Measurements from ENCODE around the gene MARCHF5.
"Not testable (repeated sequence)": the region's sequence is repeated elsewhere in the genome, so short reads cannot be mapped to it uniquely, and the experiment has no call there.

MARCHF5 gene

DNA sequence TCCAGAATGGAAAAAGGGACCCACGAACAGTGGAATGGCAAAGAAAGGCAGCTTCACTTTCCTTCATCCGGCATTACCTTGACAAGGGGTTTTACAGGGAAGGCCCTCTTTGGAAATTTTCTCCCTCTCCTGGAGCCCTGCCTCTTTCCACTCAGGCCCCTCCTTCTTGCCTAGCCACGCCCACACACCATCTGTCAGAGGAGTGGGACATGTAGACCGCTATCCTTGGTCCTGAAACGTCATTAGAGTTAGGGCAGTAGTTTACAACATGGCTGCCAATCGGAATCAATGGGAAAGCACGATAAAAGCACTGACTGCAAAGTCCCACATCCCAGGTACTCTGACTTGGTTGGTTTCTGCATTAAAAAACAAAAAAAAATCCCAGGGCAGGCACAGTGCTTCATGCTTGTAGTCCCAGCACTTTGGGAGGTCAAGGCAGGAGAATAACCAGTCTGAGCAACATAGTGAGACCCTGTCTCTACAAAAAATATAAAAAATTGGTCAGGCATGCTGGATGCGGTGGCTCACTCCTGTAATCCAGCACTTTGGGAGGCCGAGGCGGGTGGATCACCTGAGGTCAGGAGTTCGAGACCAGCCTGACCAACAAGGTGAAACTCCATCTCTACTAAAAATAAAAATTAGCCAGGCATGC is 96.4 kb downstream of the MARCHF5 start:
- DNase-seq (ENCODE audit: low spot score) = no peak

DNA sequence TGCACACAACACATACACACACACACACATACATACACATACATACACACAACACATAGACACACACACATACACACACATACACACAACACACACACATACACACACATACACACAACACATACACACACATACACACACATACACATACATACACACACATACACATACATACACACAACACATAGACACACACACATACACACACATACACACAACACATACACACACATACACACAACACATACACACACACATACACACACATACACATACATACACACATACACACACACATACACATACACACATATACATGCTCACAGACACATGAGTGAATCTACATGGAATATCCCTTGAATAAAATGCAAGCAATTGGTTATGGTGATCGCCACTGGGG is 102.2 kb downstream of the MARCHF5 start:
- not testable (repeated sequence) for DNase-seq (ENCODE audit: low spot score)

DNA sequence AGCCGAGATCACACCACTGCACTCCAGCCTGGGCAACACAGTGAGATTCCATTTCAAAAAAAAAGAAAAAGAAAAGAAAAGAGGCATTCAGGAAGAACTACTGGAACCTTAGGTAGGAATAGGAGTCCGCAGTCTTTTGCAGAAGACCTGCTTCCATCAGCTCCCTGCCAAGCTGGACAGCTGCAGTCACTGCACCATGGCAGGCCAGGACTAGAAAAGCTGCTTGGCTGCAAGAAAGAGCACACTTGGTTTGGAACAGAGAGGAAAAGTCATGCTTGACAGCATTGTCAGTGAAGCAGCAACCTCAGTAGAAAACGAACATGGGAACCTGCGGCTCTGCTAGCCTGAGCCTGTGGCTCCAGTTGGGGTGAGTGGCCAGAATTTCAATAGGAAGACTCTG is 104.3 kb downstream of the MARCHF5 start:
- DNase-seq (ENCODE audit: low spot score) = no peak

DNA sequence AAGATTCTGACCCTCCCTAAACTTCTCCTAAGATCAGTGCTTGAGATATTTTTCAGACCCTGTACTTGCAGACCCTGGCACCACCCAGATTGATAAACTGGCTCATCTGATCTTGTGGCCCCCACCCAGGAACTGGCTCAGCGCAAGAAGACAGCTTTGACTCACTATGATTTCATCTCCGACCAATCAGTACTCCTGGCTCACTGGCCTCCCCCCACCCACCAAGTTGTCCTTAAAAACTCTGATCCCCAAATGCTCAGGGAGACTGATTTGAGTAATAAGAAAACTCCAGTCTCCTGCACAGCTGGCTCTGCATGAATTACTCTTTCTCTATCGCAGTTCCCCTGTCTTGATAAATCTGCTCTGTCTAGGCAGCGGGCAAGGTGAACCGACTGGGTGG is 111.3 kb downstream of the MARCHF5 start:
- DNase-seq (ENCODE audit: low spot score) = not testable (repeated sequence)
